RWPE2 (cell line): Measurements from ENCODE around the gene INCA1.

ENCODE experiments used
- ATAC-seq: fragments of 200-7000 bp; cut with Tn5 transposase; 3 replicates; pipeline ENCODE4 v1.9.1; 2021; ENCODE audit warnings: low read depth
- DNase-seq: peaks from one replicate; pipeline ENCODE4 v3.0.0-alpha.2; 2020; ENCODE audit warnings: low spot score
- H3K27ac ChIP-seq: fragments of 450-650 bp; 2 replicates; pipeline ENCODE4 v1.5.1; 2017; ENCODE audit warnings: mild to moderate bottlenecking; ENCODE audit not compliant: poor library complexity, severe bottlenecking
- H3K27me3 ChIP-seq: fragments of 250-450 bp; sonication (Bioruptor Pico); 2 replicates; pipeline ENCODE4 v1.5.1; 2021; ENCODE audit warnings: mild to moderate bottlenecking, moderate library complexity; ENCODE audit not compliant: insufficient read depth, poor library complexity, severe bottlenecking
- H3K36me3 ChIP-seq: fragments of 250-450 bp; sonication (Bioruptor Pico); 2 replicates; pipeline ENCODE4 v1.5.1; 2020; ENCODE audit warnings: low read depth, mild to moderate bottlenecking, moderate library complexity
- H3K4me1 ChIP-seq: fragments of 250-450 bp; sonication (Bioruptor Pico); 2 replicates; pipeline ENCODE4 v1.5.1; 2021; ENCODE audit warnings: mild to moderate bottlenecking, moderate library complexity; ENCODE audit not compliant: insufficient read depth, poor library complexity, severe bottlenecking
- H3K4me3 ChIP-seq: fragments of 250-450 bp; sonication (Bioruptor Pico); 2 replicates; pipeline ENCODE4 v1.5.1; 2021; ENCODE audit warnings: mild to moderate bottlenecking, moderate library complexity; ENCODE audit not compliant: severe bottlenecking
- H3K9me3 ChIP-seq: fragments of 250-450 bp; sonication (Bioruptor Pico); 2 replicates; pipeline ENCODE4 v1.5.1; 2021; ENCODE audit warnings: mild to moderate bottlenecking, moderate library complexity; ENCODE audit not compliant: severe bottlenecking
- CTCF ChIP-seq: fragments of 450-650 bp; IDR thresholded peaks from one replicate; pipeline ENCODE4 v1.5.1; 2017; ENCODE audit warnings: mild to moderate bottlenecking, moderate library complexity; ENCODE audit not compliant: poor library complexity, severe bottlenecking

INCA1 gene

GRCh38 chr17:4945944-4946280 lies 51.4 kb downstream of the INCA1 start:
- peaks cover 29% of the 10 kb centered on the region for H3K4me1 ChIP-seq
- H3K36me3 ChIP-seq = peaks cover 58% of the 10 kb centered on the region
- peak overlapping the region; percentile 88 for H3K4me3 ChIP-seq
- TF ChIP-seq CTCF = no peak
- DNase-seq (no peak), ATAC-seq (no peak)
- no peaks in the 10 kb centered on the region for H3K9me3 ChIP-seq
- H3K27me3 ChIP-seq = no peaks in the 10 kb centered on the region
- H3K27ac ChIP-seq = peak overlapping the region; percentile 99

- Histone ChIP-seq H3K4me1 (peaks cover 29% of the 10 kb centered on the region), H3K27me3 (no peaks in the 10 kb centered on the region), H3K27ac (peak overlapping the region; percentile 99), H3K4me3 (no peak overlapping the region), H3K36me3 (peaks cover 58% of the 10 kb centered on the region), H3K9me3 (no peaks in the 10 kb centered on the region)
- no peak for TF ChIP-seq CTCF
- ATAC-seq (peak; percentile 60), DNase-seq (peak; percentile 92)
These were observed 52.0 kb downstream of the INCA1 start for GRCh38 chr17:4945176-4945943.

GRCh38 chr17:4944554-4945175 lies 52.7 kb downstream of the INCA1 start:
- Histone ChIP-seq H3K4me3 (no peak overlapping the region), H3K4me1 (peaks cover 29% of the 10 kb centered on the region), H3K36me3 (peaks cover 58% of the 10 kb centered on the region), H3K27ac (peak overlapping the region; percentile 99), H3K9me3 (no peaks in the 10 kb centered on the region), H3K27me3 (no peaks in the 10 kb centered on the region)
- no peak for ATAC-seq
- no peak for DNase-seq
- TF ChIP-seq CTCF = no peak

- DNase-seq (no peak), ATAC-seq (no peak)
- Histone ChIP-seq H3K9me3 (no peaks in the 10 kb centered on the region), H3K4me3 (no peak overlapping the region), H3K4me1 (peaks cover 29% of the 10 kb centered on the region), H3K27ac (peak overlapping the region; percentile 99), H3K36me3 (peaks cover 58% of the 10 kb centered on the region), H3K27me3 (no peaks in the 10 kb centered on the region)
- no peak for TF ChIP-seq CTCF
These were observed 53.2 kb downstream of the INCA1 start for GRCh38 chr17:4944163-4944553.
